ENCODE data around the gene RHO.

The RHO gene

GRCh38 chr3:129520960-129521359 lies 7.5 kb upstream of the RHO start:
- no peak for DNase-seq

DNA sequence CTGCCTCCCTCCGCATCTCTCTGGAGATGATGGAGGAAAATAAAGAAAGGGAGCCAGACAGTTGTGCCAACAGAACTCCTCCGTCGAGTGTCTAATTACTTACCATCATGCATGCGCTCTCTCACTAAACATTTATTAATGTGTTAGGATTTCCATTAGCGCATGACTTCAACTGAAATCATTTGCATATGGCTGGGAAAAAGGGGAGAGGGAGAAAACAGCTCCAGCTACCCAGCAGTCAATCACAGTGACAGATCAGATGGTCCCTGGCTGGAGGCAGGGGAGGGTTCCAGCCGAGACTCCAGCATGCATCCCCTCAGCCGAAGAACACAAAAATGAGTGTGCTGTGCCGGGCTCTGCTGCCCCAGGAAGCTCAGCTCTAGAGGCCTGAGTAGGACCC lies 6.8 kb upstream of the RHO start:
- no peak for DNase-seq

- no peak for DNase-seq
Measured at GRCh38 chr3:129522953-129523352, 5.5 kb upstream of the RHO start.

GRCh38 chr3:129524081-129524480 lies 4.4 kb upstream of the RHO start:
- DNase-seq: no peak

- DNase-seq: no peak
Measured at GRCh38 chr3:129525341-129525968, 3.0 kb upstream of the RHO start.

DNA sequence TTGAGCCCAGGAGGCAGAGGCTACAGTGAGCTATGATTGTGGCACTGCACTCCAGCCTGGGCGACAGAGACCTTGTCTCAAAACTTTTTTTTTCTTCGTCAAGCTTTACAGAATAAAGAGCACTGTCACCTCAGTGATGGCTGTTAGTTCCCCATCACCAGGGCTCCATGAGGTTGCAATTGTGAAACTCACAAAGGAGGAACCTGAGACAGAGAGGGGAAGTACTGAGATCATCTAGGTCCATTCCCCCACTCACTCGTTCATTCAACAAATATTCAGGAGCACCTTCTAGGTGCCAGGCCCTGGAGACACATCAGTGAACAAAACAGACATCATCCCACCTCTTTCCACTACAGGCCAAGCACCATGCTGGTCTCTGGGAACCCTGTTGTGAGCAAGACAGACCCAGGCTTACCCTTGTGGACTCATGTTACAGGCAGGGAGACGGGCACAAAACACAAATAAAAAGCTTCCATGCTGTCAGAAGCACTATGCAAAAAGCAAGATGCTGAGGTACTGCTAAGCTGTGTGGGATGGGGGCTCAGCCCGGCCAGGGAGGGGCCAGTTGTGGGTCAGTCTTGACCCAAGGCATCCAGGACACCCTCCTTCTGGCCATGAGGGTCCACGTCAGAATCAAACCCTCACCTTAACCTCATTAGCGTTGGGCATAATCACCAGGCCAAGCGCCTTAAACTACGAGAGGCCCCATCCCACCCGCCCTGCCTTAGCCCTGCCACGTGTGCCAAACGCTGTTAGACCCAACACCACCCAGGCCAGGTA lies 2.1 kb upstream of the RHO start:
- DNase-seq: no peak

GRCh38 chr3:129527262-129527661 lies 1.2 kb upstream of the RHO start:
- no peak for DNase-seq

DNA sequence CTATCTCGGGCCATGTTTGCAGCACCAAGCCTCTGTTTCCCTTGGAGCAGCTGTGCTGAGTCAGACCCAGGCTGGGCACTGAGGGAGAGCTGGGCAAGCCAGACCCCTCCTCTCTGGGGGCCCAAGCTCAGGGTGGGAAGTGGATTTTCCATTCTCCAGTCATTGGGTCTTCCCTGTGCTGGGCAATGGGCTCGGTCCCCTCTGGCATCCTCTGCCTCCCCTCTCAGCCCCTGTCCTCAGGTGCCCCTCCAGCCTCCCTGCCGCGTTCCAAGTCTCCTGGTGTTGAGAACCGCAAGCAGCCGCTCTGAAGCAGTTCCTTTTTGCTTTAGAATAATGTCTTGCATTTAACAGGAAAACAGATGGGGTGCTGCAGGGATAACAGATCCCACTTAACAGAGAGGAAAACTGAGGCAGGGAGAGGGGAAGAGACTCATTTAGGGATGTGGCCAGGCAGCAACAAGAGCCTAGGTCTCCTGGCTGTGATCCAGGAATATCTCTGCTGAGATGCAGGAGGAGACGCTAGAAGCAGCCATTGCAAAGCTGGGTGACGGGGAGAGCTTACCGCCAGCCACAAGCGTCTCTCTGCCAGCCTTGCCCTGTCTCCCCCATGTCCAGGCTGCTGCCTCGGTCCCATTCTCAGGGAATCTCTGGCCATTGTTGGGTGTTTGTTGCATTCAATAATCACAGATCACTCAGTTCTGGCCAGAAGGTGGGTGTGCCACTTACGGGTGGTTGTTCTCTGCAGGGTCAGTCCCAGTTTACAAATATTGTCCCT lies 1.2 kb downstream of the RHO start:
- DNase-seq: no peak

DNA sequence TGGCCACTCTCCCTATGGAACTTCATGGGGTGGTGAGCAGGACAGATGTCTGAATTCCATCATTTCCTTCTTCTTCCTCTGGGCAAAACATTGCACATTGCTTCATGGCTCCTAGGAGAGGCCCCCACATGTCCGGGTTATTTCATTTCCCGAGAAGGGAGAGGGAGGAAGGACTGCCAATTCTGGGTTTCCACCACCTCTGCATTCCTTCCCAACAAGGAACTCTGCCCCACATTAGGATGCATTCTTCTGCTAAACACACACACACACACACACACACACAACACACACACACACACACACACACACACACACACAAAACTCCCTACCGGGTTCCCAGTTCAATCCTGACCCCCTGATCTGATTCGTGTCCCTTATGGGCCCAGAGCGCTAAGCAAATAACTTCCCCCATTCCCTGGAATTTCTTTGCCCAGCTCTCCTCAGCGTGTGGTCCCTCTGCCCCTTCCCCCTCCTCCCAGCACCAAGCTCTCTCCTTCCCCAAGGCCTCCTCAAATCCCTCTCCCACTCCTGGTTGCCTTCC lies 1.9 kb downstream of the RHO start:
- no peak for DNase-seq

- DNase-seq: no peak
Measured at GRCh38 chr3:129530821-129531220, 2.4 kb downstream of the RHO start.

DNA sequence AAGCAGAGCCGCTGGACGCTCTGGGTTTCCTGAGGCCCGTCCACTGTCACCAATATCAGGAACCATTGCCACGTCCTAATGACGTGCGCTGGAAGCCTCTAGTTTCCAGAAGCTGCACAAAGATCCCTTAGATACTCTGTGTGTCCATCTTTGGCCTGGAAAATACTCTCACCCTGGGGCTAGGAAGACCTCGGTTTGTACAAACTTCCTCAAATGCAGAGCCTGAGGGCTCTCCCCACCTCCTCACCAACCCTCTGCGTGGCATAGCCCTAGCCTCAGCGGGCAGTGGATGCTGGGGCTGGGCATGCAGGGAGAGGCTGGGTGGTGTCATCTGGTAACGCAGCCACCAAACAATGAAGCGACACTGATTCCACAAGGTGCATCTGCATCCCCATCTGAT lies 3.3 kb downstream of the RHO start:
- DNase-seq: no peak

- no peak for DNase-seq
Measured at GRCh38 chr3:129532261-129532660, 3.8 kb downstream of the RHO start.

DNA sequence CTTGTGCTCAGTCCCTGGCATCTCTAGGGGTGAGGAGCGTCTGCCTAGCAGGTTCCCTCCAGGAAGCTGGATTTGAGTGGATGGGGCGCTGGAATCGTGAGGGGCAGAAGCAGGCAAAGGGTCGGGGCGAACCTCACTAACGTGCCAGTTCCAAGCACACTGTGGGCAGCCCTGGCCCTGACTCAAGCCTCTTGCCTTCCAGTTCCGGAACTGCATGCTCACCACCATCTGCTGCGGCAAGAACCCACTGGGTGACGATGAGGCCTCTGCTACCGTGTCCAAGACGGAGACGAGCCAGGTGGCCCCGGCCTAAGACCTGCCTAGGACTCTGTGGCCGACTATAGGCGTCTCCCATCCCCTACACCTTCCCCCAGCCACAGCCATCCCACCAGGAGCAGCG lies 5.0 kb downstream of the RHO start:
- DNase-seq: no peak

- no peak for DNase-seq
Measured at GRCh38 chr3:129534428-129535027, 6.1 kb downstream of the RHO start.

DNA sequence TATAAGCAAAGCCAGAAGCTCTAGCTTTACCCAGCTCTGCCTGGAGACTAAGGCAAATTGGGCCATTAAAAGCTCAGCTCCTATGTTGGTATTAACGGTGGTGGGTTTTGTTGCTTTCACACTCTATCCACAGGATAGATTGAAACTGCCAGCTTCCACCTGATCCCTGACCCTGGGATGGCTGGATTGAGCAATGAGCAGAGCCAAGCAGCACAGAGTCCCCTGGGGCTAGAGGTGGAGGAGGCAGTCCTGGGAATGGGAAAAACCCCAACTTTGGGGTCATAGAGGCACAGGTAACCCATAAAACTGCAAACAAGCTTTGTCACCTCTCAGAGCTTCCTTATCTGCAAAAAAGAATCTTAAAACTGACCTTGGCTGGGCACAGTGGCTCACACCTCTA lies 6.6 kb downstream of the RHO start:
- DNase-seq: no peak

- DNase-seq: no peak
Measured at GRCh38 chr3:129536374-129536667, 7.9 kb downstream of the RHO start.

DNA sequence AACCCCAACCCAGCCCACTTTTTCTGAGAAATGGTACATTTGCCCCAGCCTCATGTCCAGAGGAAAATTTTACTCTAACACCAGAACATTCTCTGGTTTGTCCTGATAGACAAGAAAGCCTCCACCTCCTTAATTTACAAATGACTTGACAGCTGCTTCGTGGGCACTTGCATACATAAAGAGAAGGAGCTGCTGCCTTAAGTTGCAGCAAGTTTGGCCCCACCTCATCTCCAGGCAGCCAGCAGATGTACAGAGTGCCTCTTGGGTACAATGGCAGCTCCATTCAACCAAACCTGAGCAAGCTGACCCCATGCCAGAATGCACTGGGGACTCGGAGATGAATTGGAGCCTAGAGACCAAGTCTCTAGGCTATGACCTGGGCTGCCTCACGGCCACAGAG lies 8.4 kb downstream of the RHO start:
- DNase-seq: no peak

DNA sequence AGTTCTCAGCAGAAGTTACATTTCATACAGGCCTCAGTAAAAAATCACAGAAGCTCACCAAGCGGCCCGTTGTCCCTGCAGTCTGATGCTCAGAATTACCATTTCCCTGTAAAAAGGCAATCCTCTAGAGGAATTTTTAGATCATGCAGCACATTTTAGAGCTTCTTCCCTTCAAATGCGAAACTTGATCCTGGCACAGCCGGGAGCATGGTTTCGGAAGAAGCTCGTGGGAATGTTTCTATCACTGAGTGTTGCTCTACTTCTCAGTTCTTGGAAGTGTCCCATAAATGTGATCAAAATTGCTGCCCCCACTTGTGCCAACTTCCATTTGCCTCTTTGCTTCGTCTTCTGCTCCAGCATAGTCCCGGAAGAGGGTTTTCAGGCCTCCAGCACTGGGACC lies 10.8 kb downstream of the RHO start:
- DNase-seq: no peak

GRCh38 chr3:129540776-129541516 lies 12.5 kb downstream of the RHO start:
- no peak for DNase-seq

DNA sequence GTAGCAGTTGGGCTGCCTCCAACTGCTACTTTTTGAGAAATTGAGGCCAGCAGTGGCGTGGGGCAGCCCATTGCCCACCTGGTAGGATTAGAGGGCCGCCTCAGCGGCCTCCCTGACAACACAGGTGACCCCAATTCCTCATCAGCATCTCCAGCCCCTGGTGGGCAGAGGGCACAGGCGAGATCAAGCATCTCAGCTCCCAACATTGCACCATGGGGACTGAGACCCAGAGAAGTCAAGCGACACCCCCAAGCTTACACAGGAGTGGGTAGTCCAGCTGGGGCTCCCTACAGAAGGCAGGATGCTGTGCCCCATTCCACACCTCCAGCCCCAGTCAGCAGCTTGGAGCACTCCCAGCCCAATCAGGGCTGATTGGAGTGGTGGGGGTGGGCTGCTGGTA lies 14.3 kb downstream of the RHO start:
- DNase-seq: no peak

DNA sequence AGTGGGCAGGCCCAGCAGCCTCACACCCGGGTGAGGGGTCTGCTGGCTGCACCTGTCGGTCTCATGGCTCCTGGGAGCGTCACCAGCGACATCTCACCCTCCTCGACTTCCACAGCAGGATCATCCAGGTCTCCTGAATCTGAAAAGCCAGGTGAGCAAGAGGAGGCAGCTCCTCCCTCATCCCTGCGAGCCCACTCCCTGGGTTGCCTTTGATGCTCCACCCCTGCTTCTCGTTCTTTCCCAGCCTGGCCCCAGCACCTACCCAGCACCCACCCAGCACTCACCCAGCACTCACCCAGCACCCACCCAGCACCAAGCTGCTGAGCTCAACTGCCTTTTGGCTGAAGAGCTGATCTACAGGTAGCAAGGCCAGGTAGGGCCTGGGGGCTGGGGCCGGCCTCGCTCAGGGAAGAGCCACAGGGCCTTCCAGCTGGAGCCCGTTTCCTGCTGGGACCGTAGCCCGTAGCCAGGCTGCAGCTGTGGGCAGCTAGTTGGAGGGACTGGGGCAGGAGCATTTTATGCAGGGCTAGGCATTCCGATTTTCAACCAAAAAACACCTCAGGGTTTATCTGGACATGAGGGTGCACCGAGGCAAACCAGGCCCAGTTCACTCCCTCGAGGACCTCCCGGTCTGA lies 14.8 kb downstream of the RHO start, which contains the start of gene H1-8:
Gene H1-8, plus strand, starts transcription at position 20 of the 635 bp plus-strand sequence. Its CDS starts 44 bp downstream, at position 64.
- DNase-seq: no peak

- no peak for DNase-seq
Measured at GRCh38 chr3:129543999-129544398, 15.6 kb downstream of the RHO start.
